Measurements from ENCODE around the gene FMN1.

The FMN1 gene

GRCh38 chr15:33194704-33195670, at the start of gene FMN1:
TSS of gene FMN1 (minus strand) at chr15:33194714. CDS start at chr15:33154914, 39,800 bp downstream.
- DNase-seq (ENCODE audit: low spot score): peak; percentile 98

- DNase-seq (ENCODE audit: low spot score): no peak
Measured at GRCh38 chr15:33243869-33244268, 49.4 kb upstream of the FMN1 start.

GRCh38 chr15:33243393-33243792, 48.9 kb upstream of the FMN1 start:
- DNase-seq (ENCODE audit: low spot score): no peak

- peak; percentile 21 for DNase-seq (ENCODE audit: low spot score)
Measured at GRCh38 chr15:33242669-33243191, 48.2 kb upstream of the FMN1 start.

GRCh38 chr15:33242165-33242564, 47.7 kb upstream of the FMN1 start:
- DNase-seq (ENCODE audit: low spot score): no peak

GRCh38 chr15:33236841-33237509, 42.5 kb upstream of the FMN1 start:
- no peak for DNase-seq (ENCODE audit: low spot score)

- peak; percentile 48 for DNase-seq (ENCODE audit: low spot score)
Measured at GRCh38 chr15:33234020-33234461, 39.5 kb upstream of the FMN1 start.

- DNase-seq (ENCODE audit: low spot score): no peak
Measured at GRCh38 chr15:33226559-33227181, 32.2 kb upstream of the FMN1 start.

GRCh38 chr15:33218071-33218491, 23.6 kb upstream of the FMN1 start:
- no peak for DNase-seq (ENCODE audit: low spot score)

- no peak for DNase-seq (ENCODE audit: low spot score)
Measured at GRCh38 chr15:33215941-33216872, 21.7 kb upstream of the FMN1 start.

- DNase-seq (ENCODE audit: low spot score): no peak
Measured at GRCh38 chr15:33211176-33211808, 16.8 kb upstream of the FMN1 start.

- DNase-seq (ENCODE audit: low spot score): no peak
Measured at GRCh38 chr15:33209575-33210481, 15.3 kb upstream of the FMN1 start.

GRCh38 chr15:33207646-33208045, 13.1 kb upstream of the FMN1 start:
- no peak for DNase-seq (ENCODE audit: low spot score)

GRCh38 chr15:33206366-33206765, 11.9 kb upstream of the FMN1 start:
- DNase-seq (ENCODE audit: low spot score): no peak

GRCh38 chr15:33204926-33205325, 10.4 kb upstream of the FMN1 start:
- DNase-seq (ENCODE audit: low spot score): no peak

GRCh38 chr15:33204087-33204486, 9.6 kb upstream of the FMN1 start:
- DNase-seq (ENCODE audit: low spot score): no peak

- peak; percentile 35 for DNase-seq (ENCODE audit: low spot score)
Measured at GRCh38 chr15:33201491-33202231, 7.1 kb upstream of the FMN1 start.

- no peak for DNase-seq (ENCODE audit: low spot score)
Measured at GRCh38 chr15:33200903-33201302, 6.4 kb upstream of the FMN1 start.

GRCh38 chr15:33200444-33200843, 5.9 kb upstream of the FMN1 start:
- no peak for DNase-seq (ENCODE audit: low spot score)
